HEK293 (cell line): ENCODE measurements around the gene GALNT10.

Experiments used
- ZNF549 ChIP-seq: fragments of 450-650 bp; IDR thresholded peaks from 2 replicates; pipeline ENCODE4 v1.5.1; 2018; ENCODE audit warnings: missing biosample characterization, missing genetic modification characterization, mild to moderate bottlenecking, inconsistent platforms, moderate library complexity
- ZNF571 ChIP-seq: fragments of 450-650 bp; formaldehyde crosslinking; IDR thresholded peaks from 2 replicates; pipeline ENCODE4 v1.5.0; 2017; ENCODE audit warnings: missing biosample characterization, missing genetic modification characterization
- TF ChIP-seq, protein P1 (sequence below): fragments of 450-650 bp; formaldehyde crosslinking; IDR thresholded peaks from 2 replicates; pipeline ENCODE4 v1.5.1; 2016; ENCODE audit warnings: missing biosample characterization, missing genetic modification characterization

DNA sequence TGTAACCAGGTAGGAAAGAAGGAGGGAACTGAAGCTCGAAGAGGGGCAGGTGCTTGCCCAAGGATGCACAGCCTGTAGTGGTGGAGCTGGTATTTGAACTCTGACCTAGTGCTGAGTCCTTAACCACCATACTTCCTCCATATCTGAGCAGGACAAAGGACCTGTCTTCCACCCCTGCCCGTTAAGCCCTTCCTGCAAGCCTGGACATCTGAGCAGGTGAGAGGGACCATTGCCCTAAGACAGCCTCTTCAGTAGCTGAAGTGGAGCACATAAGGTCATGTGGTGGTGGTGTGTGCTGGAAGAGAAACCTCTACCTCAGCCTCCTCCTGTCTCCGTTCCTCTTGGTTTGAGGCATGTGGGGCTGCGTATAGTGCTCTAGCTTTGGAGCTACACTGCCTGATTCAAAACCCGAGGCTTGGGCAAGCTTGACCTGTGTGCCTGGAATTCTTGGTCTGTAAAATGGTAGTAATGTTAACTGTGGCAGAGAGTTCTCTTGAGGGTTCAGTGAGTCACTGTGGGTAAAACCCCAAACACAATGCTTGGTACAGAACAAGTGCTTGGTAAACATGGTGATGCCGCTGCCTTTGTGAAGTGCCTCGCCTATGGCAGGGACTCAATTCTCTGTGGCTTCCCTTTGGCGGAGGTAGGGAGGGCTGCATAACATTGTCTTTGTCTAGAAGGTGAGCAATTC lies 7.4 kb downstream of the GALNT10 start:
- TF ChIP-seq ZNF549 (tag by site-specific recombination): no peak
- TF ChIP-seq ZNF571 (tag by site-specific recombination): no peak
- TF ChIP-seq, protein P1, sequence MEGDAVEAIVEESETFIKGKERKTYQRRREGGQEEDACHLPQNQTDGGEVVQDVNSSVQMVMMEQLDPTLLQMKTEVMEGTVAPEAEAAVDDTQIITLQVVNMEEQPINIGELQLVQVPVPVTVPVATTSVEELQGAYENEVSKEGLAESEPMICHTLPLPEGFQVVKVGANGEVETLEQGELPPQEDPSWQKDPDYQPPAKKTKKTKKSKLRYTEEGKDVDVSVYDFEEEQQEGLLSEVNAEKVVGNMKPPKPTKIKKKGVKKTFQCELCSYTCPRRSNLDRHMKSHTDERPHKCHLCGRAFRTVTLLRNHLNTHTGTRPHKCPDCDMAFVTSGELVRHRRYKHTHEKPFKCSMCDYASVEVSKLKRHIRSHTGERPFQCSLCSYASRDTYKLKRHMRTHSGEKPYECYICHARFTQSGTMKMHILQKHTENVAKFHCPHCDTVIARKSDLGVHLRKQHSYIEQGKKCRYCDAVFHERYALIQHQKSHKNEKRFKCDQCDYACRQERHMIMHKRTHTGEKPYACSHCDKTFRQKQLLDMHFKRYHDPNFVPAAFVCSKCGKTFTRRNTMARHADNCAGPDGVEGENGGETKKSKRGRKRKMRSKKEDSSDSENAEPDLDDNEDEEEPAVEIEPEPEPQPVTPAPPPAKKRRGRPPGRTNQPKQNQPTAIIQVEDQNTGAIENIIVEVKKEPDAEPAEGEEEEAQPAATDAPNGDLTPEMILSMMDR: no peak
